ENCODE data around the gene CHCHD4.
"Not testable (repeated sequence)": the region's sequence is repeated elsewhere in the genome, so short reads cannot be mapped to it uniquely, and the experiment has no call there.

The CHCHD4 gene

GRCh38 chr3:14118400-14119381, 6.0 kb downstream of the CHCHD4 start:
- no peak for DNase-seq

GRCh38 chr3:14117468-14118399, 6.9 kb downstream of the CHCHD4 start:
- no peak for DNase-seq

GRCh38 chr3:14113965-14114635, 10.6 kb downstream of the CHCHD4 start:
- no peak for DNase-seq

GRCh38 chr3:14110699-14111098, 14.0 kb downstream of the CHCHD4 start:
- DNase-seq: no peak

GRCh38 chr3:14109821-14110220, 14.8 kb downstream of the CHCHD4 start:
- DNase-seq: not testable (repeated sequence)

GRCh38 chr3:14097616-14098391, 26.9 kb downstream of the CHCHD4 start:
- DNase-seq: no peak

- no peak for DNase-seq
These were observed 27.9 kb downstream of the CHCHD4 start for GRCh38 chr3:14096742-14097141.

- DNase-seq: no peak
These were observed 30.8 kb downstream of the CHCHD4 start for GRCh38 chr3:14093831-14094230.

GRCh38 chr3:14092464-14092863, 32.2 kb downstream of the CHCHD4 start:
- DNase-seq: no peak

- DNase-seq: not testable (repeated sequence)
These were observed 32.7 kb downstream of the CHCHD4 start for GRCh38 chr3:14091959-14092358.

GRCh38 chr3:14087461-14087860, 37.2 kb downstream of the CHCHD4 start:
- not testable (repeated sequence) for DNase-seq

- DNase-seq: peak in 1 of 2 experiments; percentile 9
These were observed 42.5 kb downstream of the CHCHD4 start for GRCh38 chr3:14082108-14082657.

GRCh38 chr3:14077310-14077709, 47.4 kb downstream of the CHCHD4 start:
- no peak for DNase-seq

GRCh38 chr3:14075233-14075632, 49.4 kb downstream of the CHCHD4 start:
- DNase-seq: not testable (repeated sequence)

- no peak for DNase-seq
These were observed 59.8 kb downstream of the CHCHD4 start for GRCh38 chr3:14064910-14065309.

- DNase-seq: no peak
These were observed 61.5 kb downstream of the CHCHD4 start for GRCh38 chr3:14063152-14063551.

Data from stimulated activated CD4-positive, alpha-beta T cell treated with anti-CD3 and anti-CD28 coated beads, Interleukin-4, amount 100 ng/mL, for 4 hours (primary cell).